ENCODE data around the gene UBA3. TPM values are rescaled to one million over a fixed set of nuclear protein-coding genes. Genes with fewer than 3 reads are reported as not detected.

Gene UBA3
- total RNA-seq, 1 experiment from 2014 or later, result 64.2 TPM

DNA sequence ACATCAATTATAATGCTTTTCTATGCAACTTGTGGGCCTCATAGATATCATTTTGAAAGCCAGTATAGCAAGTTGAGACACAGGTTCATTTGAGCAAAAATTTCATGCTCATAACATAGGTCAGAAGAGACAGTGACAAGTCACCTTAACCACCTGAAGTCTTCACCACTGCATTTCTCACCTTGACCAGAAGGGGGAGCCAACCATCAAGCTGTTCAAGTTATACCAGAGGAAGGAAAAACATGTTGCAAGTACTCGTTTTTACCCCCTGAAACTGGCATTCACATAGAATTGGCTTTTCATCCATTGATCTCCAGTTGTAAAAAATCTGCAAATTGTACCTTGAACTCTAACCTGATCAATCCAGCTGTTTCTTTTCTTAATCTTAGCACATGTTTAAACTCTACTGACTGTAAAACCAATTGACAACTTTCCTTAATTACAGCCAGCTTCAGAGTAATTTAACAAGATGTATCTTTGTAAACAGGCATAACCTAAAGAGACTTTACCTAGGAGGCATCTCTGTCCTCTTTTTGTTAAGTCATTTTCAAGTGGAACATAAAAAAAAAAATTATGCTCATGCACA is 40.8 kb upstream of the UBA3 start:
- Mint-ChIP-seq H3K36me3 (ENCODE audit: insufficient read depth, unreplicated experiment) (peaks cover 5% of the 10 kb centered on the region), H3K27ac (ENCODE audit: unreplicated experiment) (no peak overlapping the region), H3K27me3 (ENCODE audit: unreplicated experiment) (no peaks in the 10 kb centered on the region), H3K9me3 (ENCODE audit: low read depth, unreplicated experiment) (peaks cover 2% of the 10 kb centered on the region), H3K4me3 (ENCODE audit: low read depth, unreplicated experiment) (no peak overlapping the region), H3K4me1 (ENCODE audit: low read depth, unreplicated experiment) (peaks cover 29% of the 10 kb centered on the region)
- BruUV-seq (replicated peaks), result no TSS peak
- TF ChIP-seq, protein P1, sequence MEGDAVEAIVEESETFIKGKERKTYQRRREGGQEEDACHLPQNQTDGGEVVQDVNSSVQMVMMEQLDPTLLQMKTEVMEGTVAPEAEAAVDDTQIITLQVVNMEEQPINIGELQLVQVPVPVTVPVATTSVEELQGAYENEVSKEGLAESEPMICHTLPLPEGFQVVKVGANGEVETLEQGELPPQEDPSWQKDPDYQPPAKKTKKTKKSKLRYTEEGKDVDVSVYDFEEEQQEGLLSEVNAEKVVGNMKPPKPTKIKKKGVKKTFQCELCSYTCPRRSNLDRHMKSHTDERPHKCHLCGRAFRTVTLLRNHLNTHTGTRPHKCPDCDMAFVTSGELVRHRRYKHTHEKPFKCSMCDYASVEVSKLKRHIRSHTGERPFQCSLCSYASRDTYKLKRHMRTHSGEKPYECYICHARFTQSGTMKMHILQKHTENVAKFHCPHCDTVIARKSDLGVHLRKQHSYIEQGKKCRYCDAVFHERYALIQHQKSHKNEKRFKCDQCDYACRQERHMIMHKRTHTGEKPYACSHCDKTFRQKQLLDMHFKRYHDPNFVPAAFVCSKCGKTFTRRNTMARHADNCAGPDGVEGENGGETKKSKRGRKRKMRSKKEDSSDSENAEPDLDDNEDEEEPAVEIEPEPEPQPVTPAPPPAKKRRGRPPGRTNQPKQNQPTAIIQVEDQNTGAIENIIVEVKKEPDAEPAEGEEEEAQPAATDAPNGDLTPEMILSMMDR (IDR thresholded peaks at IDR 0.05; ENCODE audit: unreplicated experiment), result peak; percentile 60
- CTCF ChIA-PET, result interaction anchor here (1.0 to 1.2 kb wide), 2 partner anchors 36 to 304 kb away, joined by 3 to 4 read pairs; partner anchors contain the start of gene ARL6IP5
- peak; percentile 85 for DNase-seq
- intact Hi-C loops (cut with micrococcal nuclease; ENCODE audit: unreplicated experiment), result loop anchor here (1.0 to 5.0 kb wide), 3 partner anchors 185 to 551 kb away; no protein-coding TSS in a partner anchor

DNA sequence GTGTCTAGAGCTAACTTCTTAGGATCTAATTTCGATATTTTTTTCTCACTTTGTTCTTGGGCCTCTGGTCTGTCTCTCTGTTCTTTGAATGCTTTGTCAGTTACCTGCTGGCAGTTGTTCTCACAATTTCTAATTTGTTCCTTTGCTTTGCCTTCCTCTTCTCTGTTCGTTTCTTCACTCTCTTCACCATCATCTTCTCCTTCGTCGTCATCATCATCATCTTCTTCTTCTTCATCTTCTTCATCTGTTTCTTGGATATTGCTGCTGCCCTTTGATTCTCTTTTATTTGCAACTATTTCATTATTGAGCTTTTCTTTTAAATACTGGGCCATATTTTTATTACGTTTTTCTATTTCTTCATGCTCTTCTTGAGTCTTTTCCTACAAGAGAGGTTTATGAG is 39.5 kb upstream of the UBA3 start:
- peaks cover 2% of the 10 kb centered on the region for H3K9me3 Mint-ChIP-seq (ENCODE audit: low read depth, unreplicated experiment)
- intact Hi-C loops (cut with micrococcal nuclease; ENCODE audit: unreplicated experiment), result loop anchor here (5.0 kb wide), 1 partner anchor 553 kb away; no protein-coding TSS in a partner anchor
- H3K27ac Mint-ChIP-seq (ENCODE audit: unreplicated experiment), result no peak overlapping the region
- no peaks in the 10 kb centered on the region for H3K27me3 Mint-ChIP-seq (ENCODE audit: unreplicated experiment)
- CTCF ChIA-PET, result no interaction called here
- TF ChIP-seq, protein P1 (IDR thresholded peaks at IDR 0.05; ENCODE audit: unreplicated experiment), result no peak
- H3K36me3 Mint-ChIP-seq (ENCODE audit: insufficient read depth, unreplicated experiment), result peaks cover 5% of the 10 kb centered on the region
- H3K4me1 Mint-ChIP-seq (ENCODE audit: low read depth, unreplicated experiment), result peaks cover 36% of the 10 kb centered on the region
- no peak for DNase-seq
- no peak overlapping the region for H3K4me3 Mint-ChIP-seq (ENCODE audit: low read depth, unreplicated experiment)
- BruUV-seq (replicated peaks), result no TSS peak

DNA sequence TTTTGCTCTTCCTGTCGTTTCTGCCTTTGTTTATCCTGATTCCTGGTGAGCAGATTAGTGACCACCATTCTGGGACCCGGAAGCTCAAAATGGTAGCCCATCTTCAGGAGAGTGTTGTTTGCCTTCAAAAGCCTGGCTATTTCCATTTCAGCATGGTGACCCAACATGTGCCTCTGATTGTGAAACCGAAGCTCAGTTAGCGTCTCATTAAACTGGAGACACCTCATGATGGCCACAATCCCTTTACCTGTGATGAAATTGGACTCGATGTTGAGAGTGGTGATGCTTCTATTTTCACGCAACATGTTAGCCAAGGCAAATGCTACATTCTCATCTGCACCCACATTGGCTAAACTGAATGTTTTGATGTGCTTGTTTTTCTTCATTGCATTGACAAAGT is 39.0 kb upstream of the UBA3 start:
- no peak overlapping the region for H3K27ac Mint-ChIP-seq (ENCODE audit: unreplicated experiment)
- CTCF ChIA-PET, result interaction anchor here (0.6 kb wide), 1 partner anchor 267 kb away, joined by 3 read pairs; no protein-coding TSS in a partner anchor
- no TSS peak for BruUV-seq (replicated peaks)

DNA sequence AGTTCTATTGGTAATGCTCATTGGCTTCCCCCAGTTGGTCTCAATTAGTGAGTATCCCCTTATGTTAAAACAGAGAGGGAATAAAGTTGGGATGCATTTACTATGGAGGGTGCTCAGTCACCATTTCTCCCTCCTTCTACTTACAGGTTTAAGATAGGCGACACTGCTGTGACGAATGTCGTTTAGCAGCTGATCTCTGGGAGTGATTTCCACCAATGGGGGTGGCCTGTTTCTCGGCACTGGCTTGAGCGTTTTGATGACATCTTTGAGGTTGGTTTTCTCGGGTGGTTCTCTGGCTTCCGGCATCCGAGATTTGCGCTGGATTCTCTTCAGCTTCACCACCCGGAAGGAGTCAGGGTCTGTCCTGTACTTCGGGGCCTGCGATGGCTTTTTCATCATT is 38.4 kb upstream of the UBA3 start:
- Mint-ChIP-seq H3K4me1 (ENCODE audit: low read depth, unreplicated experiment) (peaks cover 41% of the 10 kb centered on the region), H3K27ac (ENCODE audit: unreplicated experiment) (no peak overlapping the region), H3K4me3 (ENCODE audit: low read depth, unreplicated experiment) (no peak overlapping the region), H3K9me3 (ENCODE audit: low read depth, unreplicated experiment) (peaks cover 2% of the 10 kb centered on the region), H3K36me3 (ENCODE audit: insufficient read depth, unreplicated experiment) (peaks cover 5% of the 10 kb centered on the region), H3K27me3 (ENCODE audit: unreplicated experiment) (no peaks in the 10 kb centered on the region)
- no TSS peak for BruUV-seq (replicated peaks)
- DNase-seq, result no peak
- intact Hi-C loops (cut with micrococcal nuclease; ENCODE audit: unreplicated experiment), result no loop called here
- TF ChIP-seq, protein P1 (IDR thresholded peaks at IDR 0.05; ENCODE audit: unreplicated experiment), result no peak
- CTCF ChIA-PET, result interaction anchor here (0.6 kb wide), 1 partner anchor 268 kb away, joined by 3 read pairs; no protein-coding TSS in a partner anchor

More for the DNA sequence above, 39.0 kb upstream of the UBA3 start:
- DNase-seq, result no peak
- peaks cover 5% of the 10 kb centered on the region for H3K36me3 Mint-ChIP-seq (ENCODE audit: insufficient read depth, unreplicated experiment)
- TF ChIP-seq, protein P1 (IDR thresholded peaks at IDR 0.05; ENCODE audit: unreplicated experiment), result no peak
- peaks cover 2% of the 10 kb centered on the region for H3K9me3 Mint-ChIP-seq (ENCODE audit: low read depth, unreplicated experiment)
- peaks cover 36% of the 10 kb centered on the region for H3K4me1 Mint-ChIP-seq (ENCODE audit: low read depth, unreplicated experiment)
- no peak overlapping the region for H3K4me3 Mint-ChIP-seq (ENCODE audit: low read depth, unreplicated experiment)
- H3K27me3 Mint-ChIP-seq (ENCODE audit: unreplicated experiment), result no peaks in the 10 kb centered on the region
- intact Hi-C loops (cut with micrococcal nuclease; ENCODE audit: unreplicated experiment), result no loop called here

All from Calu3 (cell line).